H9 (cell line): Measurements from ENCODE around the gene PRX. TPM values are rescaled to one million over a fixed set of nuclear protein-coding genes. Genes with fewer than 3 reads are reported as not detected.

Experiments
- DNase-seq: peaks from one replicate; pipeline ENCODE4 v3.0.0-alpha.2; 2017
- H2AFZ ChIP-seq: one replicate; pipeline ENCODE4 v1.6.1; 2013; ENCODE audit warnings: mild to moderate bottlenecking, low read length, control low read depth, moderate library complexity
- H2AK5ac ChIP-seq: 2 replicates; pipeline ENCODE4 v1.6.1; 2013; ENCODE audit warnings: low read length, control low read depth, mixed read lengths; ENCODE audit not compliant: insufficient read length
- H2BK120ac ChIP-seq: one replicate; pipeline ENCODE4 v1.6.1; 2013; ENCODE audit warnings: low read depth, mild to moderate bottlenecking, low read length, control low read depth, inconsistent platforms; ENCODE audit not compliant: poor library complexity, severe bottlenecking
- H2BK12ac ChIP-seq: 2 replicates; pipeline ENCODE4 v1.6.1; 2013; ENCODE audit warnings: low read length, control low read depth, mixed read lengths, low read depth; ENCODE audit not compliant: insufficient read length
- H2BK15ac ChIP-seq: 2 replicates; pipeline ENCODE4 v1.6.1; 2013; ENCODE audit warnings: low read depth, low read length, control low read depth
- H2BK20ac ChIP-seq: one replicate; pipeline ENCODE4 v1.6.1; 2013; ENCODE audit warnings: low read depth, mild to moderate bottlenecking, low read length, control low read depth, inconsistent platforms; ENCODE audit not compliant: poor library complexity, severe bottlenecking
- H2BK5ac ChIP-seq: 2 replicates; pipeline ENCODE4 v1.6.1; 2013; ENCODE audit warnings: low read length, control low read depth, mixed read lengths; ENCODE audit not compliant: insufficient read length
- H3K14ac ChIP-seq: 2 replicates; pipeline ENCODE4 v1.6.1; 2013; ENCODE audit warnings: low read length, control low read depth; ENCODE audit not compliant: insufficient read depth
- H3K18ac ChIP-seq: 2 replicates; pipeline ENCODE4 v1.6.1; 2013; ENCODE audit warnings: low read depth, mild to moderate bottlenecking, mixed read lengths, low read length, control low read depth; ENCODE audit not compliant: insufficient read length
- H3K23ac ChIP-seq: 2 replicates; pipeline ENCODE4 v1.6.1; 2013; ENCODE audit warnings: low read length, control low read depth, mixed read lengths, low read depth; ENCODE audit not compliant: insufficient read length
- H3K23me2 ChIP-seq: 2 replicates; pipeline ENCODE4 v1.6.1; 2013; ENCODE audit warnings: low read depth, mild to moderate bottlenecking, mixed read lengths, low read length, control low read depth; ENCODE audit not compliant: insufficient read length, poor library complexity, severe bottlenecking
- H3K27ac ChIP-seq: 2 replicates; pipeline ENCODE4 v1.5.1; 2013; ENCODE audit warnings: low read length, control low read depth, mixed read lengths, low read depth; ENCODE audit not compliant: insufficient read length
- H3K27me3 ChIP-seq: 2 replicates; pipeline ENCODE4 v1.6.1; 2013; ENCODE audit warnings: low read length, control low read depth, inconsistent platforms; ENCODE audit not compliant: insufficient read depth
- H3K4ac ChIP-seq: 2 replicates; pipeline ENCODE4 v1.6.1; 2013; ENCODE audit warnings: low read depth, mild to moderate bottlenecking, control low read depth, inconsistent platforms, low read length, moderate library complexity
- H3K4me1 ChIP-seq: 2 replicates; pipeline ENCODE4 v1.6.1; 2013; ENCODE audit warnings: low read length, control low read depth, inconsistent platforms; ENCODE audit not compliant: insufficient read depth
- H3K4me2 ChIP-seq: 2 replicates; pipeline ENCODE4 v1.6.1; 2013; ENCODE audit warnings: low read length, control low read depth, mixed read lengths; ENCODE audit not compliant: insufficient read length, insufficient read depth
- H3K56ac ChIP-seq: 2 replicates; pipeline ENCODE4 v1.6.1; 2013; ENCODE audit warnings: low read depth, mild to moderate bottlenecking, mixed read lengths, low read length, control low read depth; ENCODE audit not compliant: insufficient read length
- H3K79me1 ChIP-seq: 2 replicates; pipeline ENCODE4 v1.6.1; 2013; ENCODE audit warnings: low read depth, mild to moderate bottlenecking, moderate library complexity, low read length, control low read depth, inconsistent platforms; ENCODE audit not compliant: insufficient read depth, poor library complexity, severe bottlenecking
- H3K79me2 ChIP-seq: 2 replicates; pipeline ENCODE4 v1.6.1; 2013; ENCODE audit warnings: low read length, control low read depth, inconsistent platforms; ENCODE audit not compliant: insufficient read depth
- H3K9ac ChIP-seq: 2 replicates; pipeline ENCODE4 v1.6.1; 2013; ENCODE audit warnings: low read length, control low read depth, mixed read lengths; ENCODE audit not compliant: insufficient read length; ENCODE audit errors: extremely low read depth
- H3K9me3 ChIP-seq: one replicate; pipeline ENCODE4 v1.6.1; 2013; ENCODE audit warnings: low read depth, low read length, inconsistent platforms; ENCODE audit not compliant: control insufficient read depth
- H3T11ph ChIP-seq: one replicate; pipeline ENCODE4 v1.6.1; 2013; ENCODE audit warnings: mild to moderate bottlenecking, low read length, control low read depth, inconsistent platforms
- H4K20me1 ChIP-seq: one replicate; pipeline ENCODE4 v1.6.1; 2013; ENCODE audit not compliant: control insufficient read depth, insufficient read length, insufficient read depth
- H4K5ac ChIP-seq: 2 replicates; pipeline ENCODE4 v1.6.1; 2013; ENCODE audit warnings: low read depth, mild to moderate bottlenecking, mixed read lengths, low read length, control low read depth; ENCODE audit not compliant: insufficient read length
- H4K8ac ChIP-seq: replicated peaks from 2 replicates; pipeline ENCODE4 v1.6.1; 2013; ENCODE audit warnings: low read length, control low read depth, mixed read lengths, low read depth; ENCODE audit not compliant: insufficient read length
- H4K91ac ChIP-seq: 2 replicates; pipeline ENCODE4 v1.6.1; 2013; ENCODE audit warnings: low read depth, mild to moderate bottlenecking, moderate library complexity, mixed read lengths, low read length, control low read depth; ENCODE audit not compliant: insufficient read length
- H3K27ac Mint-ChIP-seq, 3 experiments: 2 replicates in 2 of 3; 3 replicates in 1 of 3; pipeline ENCODE4 v1.8.0; 2020 to 2021; ENCODE audit warnings: mixed read lengths in 3 of 3, mild to moderate bottlenecking in 1 of 3, moderate library complexity in 1 of 3
- H3K27me3 Mint-ChIP-seq: 2 replicates; pipeline ENCODE4 v1.8.0; 2021; ENCODE audit warnings: low read depth, mild to moderate bottlenecking, moderate library complexity, mixed read lengths
- H3K36me3 Mint-ChIP-seq, 3 experiments: 2 replicates in 2 of 3; 3 replicates in 1 of 3; pipeline ENCODE4 v1.8.0; 2020 to 2021; ENCODE audit warnings: low read depth in 3 of 3, mixed read lengths in 3 of 3; ENCODE audit not compliant: insufficient read depth in 1 of 3
- H3K4me1 Mint-ChIP-seq, 2 experiments: 2 replicates each; pipeline ENCODE4 v1.8.0; 2020; ENCODE audit warnings: mixed read lengths in 2 of 2
- H3K4me3 Mint-ChIP-seq, 2 experiments: 2 replicates in 1 of 2; 3 replicates in 1 of 2; pipeline ENCODE4 v1.8.0; 2020 to 2021; ENCODE audit warnings: mild to moderate bottlenecking in 2 of 2, mixed read lengths in 2 of 2, moderate library complexity in 1 of 2
- H3K9me3 Mint-ChIP-seq, 2 experiments: 2 replicates in 1 of 2; 3 replicates in 1 of 2; pipeline ENCODE4 v1.8.0; 2020; ENCODE audit warnings: mild to moderate bottlenecking in 2 of 2, mixed read lengths in 2 of 2, moderate library complexity in 1 of 2
- WGBS: extraction: QIAGEN DNeasy Blood & Tissue Kit; methylation state at CpG from one replicate; pipeline ENCODE4 v1.1.7; 2013; ENCODE audit warnings: missing lambda C conversion rate, low lambda C conversion rate, mixed read lengths; ENCODE audit not compliant: insufficient read length; ENCODE audit errors: extremely low coverage; 5-methylcytosine and 5-hydroxymethylcytosine counted together
- total RNA-seq: library from RNA; stranded (reverse); gene quantifications from 2 replicates; pipeline ENCODE4 v1.2.1, GENCODE V29; 2021
- TF ChIP-seq, protein P1 (sequence below): fragments of 200-600 bp; sonication (generic); conservative IDR thresholded peaks from 3 replicates; pipeline ENCODE4 v1.8.0; 2021; ENCODE audit warnings: antibody characterized with exemption, mild to moderate bottlenecking

Gene PRX
- total RNA-seq, 1 experiment from 2014 or later, result 4.0 TPM

DNA sequence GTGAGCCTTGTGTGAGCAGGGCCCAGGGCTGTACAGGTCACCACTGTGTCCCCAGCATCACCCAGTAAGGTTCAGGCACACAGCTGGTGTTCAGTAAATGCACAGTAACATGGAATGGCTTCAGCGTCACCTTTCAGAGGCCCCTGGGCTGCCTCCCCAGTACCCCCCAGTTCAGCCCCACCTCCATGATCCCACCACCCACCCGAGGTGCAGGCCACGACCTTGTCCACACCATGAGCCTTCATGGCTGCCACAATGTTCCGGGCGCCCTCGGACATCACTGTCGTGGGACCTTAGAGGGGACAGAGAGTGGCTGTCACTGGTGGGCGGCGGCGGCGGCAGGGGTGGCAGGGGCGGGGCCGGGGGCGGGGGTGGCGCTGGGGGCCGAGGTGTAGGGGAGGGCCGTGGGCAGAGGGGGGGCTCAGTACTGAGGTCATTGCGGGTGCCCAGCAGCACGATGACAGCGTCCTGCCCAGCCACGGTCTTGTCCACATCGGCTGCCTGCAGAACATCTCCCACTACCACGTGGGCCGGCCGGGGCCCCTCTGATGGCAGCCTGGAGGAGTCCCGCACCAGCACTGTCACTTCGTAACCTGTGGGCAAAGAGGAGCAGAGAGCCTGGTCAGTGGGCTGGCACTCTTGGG lies 44.9 kb upstream of the PRX start:
- WGBS, result no CpG with 5 or more reads among the region's 27 CpGs
- Mint-ChIP-seq H3K9me3 (no peaks in the 10 kb centered on the region; a peak in 1 of 5 replicates), H3K36me3 (no peaks in the 10 kb centered on the region; a peak in 2 of 7 replicates), H3K4me3 (no peak overlapping the region), H3K27ac (peak overlapping the region in 2 of 3 experiments; percentile 30 to 52; a peak in 1 of 7 replicates), H3K27me3 (no peaks in the 10 kb centered on the region), H3K4me1 (no peaks in the 10 kb centered on the region)
- H4K20me1 ChIP-seq, result no peaks in the 10 kb centered on the region
- H2BK120ac ChIP-seq, result no peak overlapping the region
- H2BK15ac ChIP-seq, result no peak overlapping the region
- no peak overlapping the region for H4K5ac ChIP-seq
- no peak overlapping the region for H4K91ac ChIP-seq
- H3K56ac ChIP-seq, result no peak overlapping the region
- no peak overlapping the region for H2BK12ac ChIP-seq
- H2AFZ ChIP-seq, result no peak overlapping the region
- DNase-seq, result no peak
- no peaks in the 10 kb centered on the region for H3K23me2 ChIP-seq
- no peak overlapping the region for H3K9ac ChIP-seq
- H3K18ac ChIP-seq, result no peak overlapping the region
- H3K14ac ChIP-seq, result no peak overlapping the region
- H2BK5ac ChIP-seq, result no peak overlapping the region
- no peaks in the 10 kb centered on the region for H3K9me3 ChIP-seq
- H2BK20ac ChIP-seq, result no peak overlapping the region
- H3K79me2 ChIP-seq, result no peaks in the 10 kb centered on the region
- no peak overlapping the region for H3K4ac ChIP-seq
- no peaks in the 10 kb centered on the region for H3K4me1 ChIP-seq
- no peaks in the 10 kb centered on the region for H3K79me1 ChIP-seq
- no peaks in the 10 kb centered on the region for H3K27me3 ChIP-seq
- no peak overlapping the region for H3K4me2 ChIP-seq
- TF ChIP-seq, protein P1, sequence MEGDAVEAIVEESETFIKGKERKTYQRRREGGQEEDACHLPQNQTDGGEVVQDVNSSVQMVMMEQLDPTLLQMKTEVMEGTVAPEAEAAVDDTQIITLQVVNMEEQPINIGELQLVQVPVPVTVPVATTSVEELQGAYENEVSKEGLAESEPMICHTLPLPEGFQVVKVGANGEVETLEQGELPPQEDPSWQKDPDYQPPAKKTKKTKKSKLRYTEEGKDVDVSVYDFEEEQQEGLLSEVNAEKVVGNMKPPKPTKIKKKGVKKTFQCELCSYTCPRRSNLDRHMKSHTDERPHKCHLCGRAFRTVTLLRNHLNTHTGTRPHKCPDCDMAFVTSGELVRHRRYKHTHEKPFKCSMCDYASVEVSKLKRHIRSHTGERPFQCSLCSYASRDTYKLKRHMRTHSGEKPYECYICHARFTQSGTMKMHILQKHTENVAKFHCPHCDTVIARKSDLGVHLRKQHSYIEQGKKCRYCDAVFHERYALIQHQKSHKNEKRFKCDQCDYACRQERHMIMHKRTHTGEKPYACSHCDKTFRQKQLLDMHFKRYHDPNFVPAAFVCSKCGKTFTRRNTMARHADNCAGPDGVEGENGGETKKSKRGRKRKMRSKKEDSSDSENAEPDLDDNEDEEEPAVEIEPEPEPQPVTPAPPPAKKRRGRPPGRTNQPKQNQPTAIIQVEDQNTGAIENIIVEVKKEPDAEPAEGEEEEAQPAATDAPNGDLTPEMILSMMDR, result no peak
- H2AK5ac ChIP-seq, result no peak overlapping the region
- no peak overlapping the region for H3K27ac ChIP-seq
- no peak overlapping the region for H3K23ac ChIP-seq
- H3T11ph ChIP-seq, result no peak overlapping the region
- no peak overlapping the region for H4K8ac ChIP-seq
